Neural cell (in vitro differentiated cells): ENCODE results near the gene FANCC. TPM values are rescaled to one million over a fixed set of nuclear protein-coding genes. Genes with fewer than 3 reads are reported as not detected.

Source experiments
- H2AFZ ChIP-seq: fragments of 200-600, 300-800 bp; sonication (generic), shearing (Covaris generic); 2 replicates; pipeline ENCODE4 v1.6.0; 2014; ENCODE audit warnings: low read depth, mild to moderate bottlenecking, antibody characterized with exemption, low read length, moderate library complexity
- H3F3A ChIP-seq: fragments of 200-600 bp; shearing (Covaris generic); 2 replicates; pipeline ENCODE4 v1.6.1; 2016; ENCODE audit warnings: mild to moderate bottlenecking, moderate library complexity, mixed read lengths, antibody characterized with exemption, low read length; ENCODE audit not compliant: insufficient read depth, poor library complexity, severe bottlenecking
- H3K27ac ChIP-seq: fragments of 200-600, 300-800 bp; sonication (generic), shearing (Covaris generic); 2 replicates; pipeline ENCODE4 v1.5.1; 2014; ENCODE audit warnings: mild to moderate bottlenecking, low read length, moderate library complexity
- H3K27me3 ChIP-seq: fragments of 300-800, 200-600 bp; sonication (generic), shearing (Covaris generic); 2 replicates; pipeline ENCODE4 v1.6.0; 2014; ENCODE audit warnings: mild to moderate bottlenecking, low read depth, low read length, moderate library complexity; ENCODE audit not compliant: insufficient read depth
- H3K36me3 ChIP-seq: fragments of 300-800, 200-600 bp; sonication (generic), shearing (Covaris generic); 2 replicates; pipeline ENCODE4 v1.5.1; 2014; ENCODE audit warnings: mild to moderate bottlenecking, antibody characterized with exemption, low read length, moderate library complexity; ENCODE audit not compliant: insufficient read depth
- H3K4me2 ChIP-seq: fragments of 300-800, 200-600 bp; sonication (generic), shearing (Covaris generic); 2 replicates; pipeline ENCODE4 v1.6.0; 2014; ENCODE audit warnings: mild to moderate bottlenecking, low read length
- H3K4me3 ChIP-seq: fragments of 300-800, 200-600 bp; sonication (generic), shearing (Covaris generic); 2 replicates; pipeline ENCODE4 v1.5.1; 2014; ENCODE audit warnings: mild to moderate bottlenecking, low read length, moderate library complexity
- H3K79me2 ChIP-seq: fragments of 200-600 bp; shearing (Covaris generic); replicated peaks from 2 replicates; pipeline ENCODE4 v1.6.0; 2014; ENCODE audit warnings: mild to moderate bottlenecking, low read length, moderate library complexity; ENCODE audit not compliant: insufficient read depth
- H3K9ac ChIP-seq: fragments of 300-800, 200-600 bp; sonication (generic), shearing (Covaris generic); 2 replicates; pipeline ENCODE4 v1.6.1; 2016; ENCODE audit warnings: mild to moderate bottlenecking, low read length, mixed read lengths
- H3K9me2 ChIP-seq: fragments of 200-600 bp; shearing (Covaris generic); 2 replicates; pipeline ENCODE4 v1.6.1; 2016; ENCODE audit warnings: mild to moderate bottlenecking, low read length, mixed read lengths; ENCODE audit not compliant: insufficient read depth
- H3K9me3 ChIP-seq: fragments of 200-600, 300-800 bp; sonication (generic), shearing (Covaris generic); 2 replicates; pipeline ENCODE4 v1.6.1; 2016; ENCODE audit warnings: mild to moderate bottlenecking, mixed run types, low read length, moderate library complexity, mixed read lengths
- H4K20me1 ChIP-seq: fragments of 200-600 bp; shearing (Covaris generic); 2 replicates; pipeline ENCODE4 v1.6.1; 2016; ENCODE audit warnings: mild to moderate bottlenecking, mixed run types; ENCODE audit not compliant: insufficient read depth
- EP300 ChIP-seq: fragments of 450-650 bp; conservative IDR thresholded peaks from 2 replicates; pipeline ENCODE4 v1.6.1; 2014; ENCODE audit warnings: antibody characterized with exemption, mild to moderate bottlenecking, moderate library complexity; ENCODE audit not compliant: poor library complexity, severe bottlenecking
- EZH2 ChIP-seq: fragments of 200-600, 300-800 bp; shearing (Covaris generic), sonication (generic); IDR thresholded peaks from 2 replicates; pipeline ENCODE4 v1.6.1; 2014; ENCODE audit warnings: antibody characterized with exemption, low read length, borderline replicate concordance, mild to moderate bottlenecking; ENCODE audit not compliant: insufficient read depth, poor library complexity, severe bottlenecking
- MXI1 ChIP-seq: fragments of 450-650 bp; conservative IDR thresholded peaks from 2 replicates; pipeline ENCODE4 v1.6.1; 2014; ENCODE audit warnings: antibody characterized with exemption, mild to moderate bottlenecking; ENCODE audit not compliant: poor library complexity, severe bottlenecking
- POLR2AphosphoS5 ChIP-seq: IDR thresholded peaks from 2 replicates; pipeline ENCODE4 v1.6.1; 2012
- RAD21 ChIP-seq: fragments of 450-650 bp; conservative IDR thresholded peaks from 2 replicates; pipeline ENCODE4 v1.6.1; 2014; ENCODE audit warnings: antibody characterized with exemption, mild to moderate bottlenecking, moderate library complexity
- SMC3 ChIP-seq: fragments of 450-650 bp; conservative IDR thresholded peaks from 2 replicates; pipeline ENCODE4 v1.6.1; 2014; ENCODE audit warnings: antibody characterized with exemption, mild to moderate bottlenecking, moderate library complexity; ENCODE audit not compliant: poor library complexity
- TAF1 ChIP-seq: IDR thresholded peaks from 2 replicates; pipeline ENCODE4 v1.6.1; 2012; ENCODE audit warnings: low read depth
- polyA plus RNA-seq: library from polyadenylated mRNA; depleted of rRNA; stranded (reverse); fragments of >200 nt; gene quantifications from 2 replicates; pipeline ENCODE4 v1.2.3, GENCODE V29; 2014
- TF ChIP-seq, protein P1 (sequence below): IDR thresholded peaks from 2 replicates; pipeline ENCODE4 v1.6.1; 2012; ENCODE audit warnings: borderline replicate concordance
- TF ChIP-seq, protein P2 (sequence below): fragments of 450-650 bp; IDR thresholded peaks from 2 replicates; pipeline ENCODE4 v1.5.1; 2014; ENCODE audit warnings: antibody characterized with exemption, mild to moderate bottlenecking, moderate library complexity; ENCODE audit not compliant: poor library complexity, severe bottlenecking

FANCC gene
- polyA plus RNA-seq, 1 donor from 2014 or later: 9.7 TPM

DNA sequence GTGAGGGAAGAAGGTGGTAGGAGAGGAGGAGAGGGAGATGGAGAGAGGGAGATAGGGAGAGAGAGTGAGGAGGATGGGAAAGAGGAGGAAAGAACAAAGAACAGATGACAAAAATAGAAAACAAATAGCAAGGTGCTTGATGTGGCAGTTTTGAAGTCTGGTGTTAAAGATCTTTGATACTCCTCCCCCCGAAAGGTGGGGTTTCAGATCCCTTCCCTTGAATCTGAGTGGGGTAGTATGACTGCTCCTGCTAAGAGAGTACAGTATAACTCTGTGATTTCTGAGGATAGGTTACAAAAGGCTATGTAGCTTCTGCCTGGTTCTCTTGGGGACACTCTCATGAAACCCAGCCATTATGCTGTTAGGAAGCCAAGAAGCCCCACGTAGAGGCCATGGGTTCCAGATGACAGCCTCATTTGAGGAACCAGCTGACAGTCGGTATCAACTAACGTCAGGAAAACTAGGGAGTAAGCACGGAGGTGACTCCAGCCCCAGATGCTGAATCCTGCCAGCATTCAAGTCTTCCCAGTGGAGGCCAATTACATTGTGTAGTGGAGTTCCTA is 102.1 kb downstream of the FANCC start:
- H3K27ac ChIP-seq: no peak overlapping the region
- H3K9ac ChIP-seq: no peak overlapping the region
- H4K20me1 ChIP-seq: no peaks in the 10 kb centered on the region
- H3K4me2 ChIP-seq: no peak overlapping the region
- H3K27me3 ChIP-seq: no peaks in the 10 kb centered on the region
- no peaks in the 10 kb centered on the region for H3K79me2 ChIP-seq
- no peak overlapping the region for H2AFZ ChIP-seq
- H3K36me3 ChIP-seq: no peaks in the 10 kb centered on the region
- no peak overlapping the region for H3K4me3 ChIP-seq
- H3F3A ChIP-seq: no peaks in the 10 kb centered on the region
- no peaks in the 10 kb centered on the region for H3K9me3 ChIP-seq
- TF ChIP-seq EP300: no peak
- TF ChIP-seq, protein P1, sequence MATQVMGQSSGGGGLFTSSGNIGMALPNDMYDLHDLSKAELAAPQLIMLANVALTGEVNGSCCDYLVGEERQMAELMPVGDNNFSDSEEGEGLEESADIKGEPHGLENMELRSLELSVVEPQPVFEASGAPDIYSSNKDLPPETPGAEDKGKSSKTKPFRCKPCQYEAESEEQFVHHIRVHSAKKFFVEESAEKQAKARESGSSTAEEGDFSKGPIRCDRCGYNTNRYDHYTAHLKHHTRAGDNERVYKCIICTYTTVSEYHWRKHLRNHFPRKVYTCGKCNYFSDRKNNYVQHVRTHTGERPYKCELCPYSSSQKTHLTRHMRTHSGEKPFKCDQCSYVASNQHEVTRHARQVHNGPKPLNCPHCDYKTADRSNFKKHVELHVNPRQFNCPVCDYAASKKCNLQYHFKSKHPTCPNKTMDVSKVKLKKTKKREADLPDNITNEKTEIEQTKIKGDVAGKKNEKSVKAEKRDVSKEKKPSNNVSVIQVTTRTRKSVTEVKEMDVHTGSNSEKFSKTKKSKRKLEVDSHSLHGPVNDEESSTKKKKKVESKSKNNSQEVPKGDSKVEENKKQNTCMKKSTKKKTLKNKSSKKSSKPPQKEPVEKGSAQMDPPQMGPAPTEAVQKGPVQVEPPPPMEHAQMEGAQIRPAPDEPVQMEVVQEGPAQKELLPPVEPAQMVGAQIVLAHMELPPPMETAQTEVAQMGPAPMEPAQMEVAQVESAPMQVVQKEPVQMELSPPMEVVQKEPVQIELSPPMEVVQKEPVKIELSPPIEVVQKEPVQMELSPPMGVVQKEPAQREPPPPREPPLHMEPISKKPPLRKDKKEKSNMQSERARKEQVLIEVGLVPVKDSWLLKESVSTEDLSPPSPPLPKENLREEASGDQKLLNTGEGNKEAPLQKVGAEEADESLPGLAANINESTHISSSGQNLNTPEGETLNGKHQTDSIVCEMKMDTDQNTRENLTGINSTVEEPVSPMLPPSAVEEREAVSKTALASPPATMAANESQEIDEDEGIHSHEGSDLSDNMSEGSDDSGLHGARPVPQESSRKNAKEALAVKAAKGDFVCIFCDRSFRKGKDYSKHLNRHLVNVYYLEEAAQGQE: no peak
- no peak for TF ChIP-seq POLR2AphosphoS5
- TF ChIP-seq SMC3: no peak
- TF ChIP-seq EZH2: no peak
- TF ChIP-seq MXI1: no peak
- no peak for TF ChIP-seq RAD21
- TF ChIP-seq, protein P2, sequence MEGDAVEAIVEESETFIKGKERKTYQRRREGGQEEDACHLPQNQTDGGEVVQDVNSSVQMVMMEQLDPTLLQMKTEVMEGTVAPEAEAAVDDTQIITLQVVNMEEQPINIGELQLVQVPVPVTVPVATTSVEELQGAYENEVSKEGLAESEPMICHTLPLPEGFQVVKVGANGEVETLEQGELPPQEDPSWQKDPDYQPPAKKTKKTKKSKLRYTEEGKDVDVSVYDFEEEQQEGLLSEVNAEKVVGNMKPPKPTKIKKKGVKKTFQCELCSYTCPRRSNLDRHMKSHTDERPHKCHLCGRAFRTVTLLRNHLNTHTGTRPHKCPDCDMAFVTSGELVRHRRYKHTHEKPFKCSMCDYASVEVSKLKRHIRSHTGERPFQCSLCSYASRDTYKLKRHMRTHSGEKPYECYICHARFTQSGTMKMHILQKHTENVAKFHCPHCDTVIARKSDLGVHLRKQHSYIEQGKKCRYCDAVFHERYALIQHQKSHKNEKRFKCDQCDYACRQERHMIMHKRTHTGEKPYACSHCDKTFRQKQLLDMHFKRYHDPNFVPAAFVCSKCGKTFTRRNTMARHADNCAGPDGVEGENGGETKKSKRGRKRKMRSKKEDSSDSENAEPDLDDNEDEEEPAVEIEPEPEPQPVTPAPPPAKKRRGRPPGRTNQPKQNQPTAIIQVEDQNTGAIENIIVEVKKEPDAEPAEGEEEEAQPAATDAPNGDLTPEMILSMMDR: no peak
- no peak for TF ChIP-seq TAF1
- no peaks in the 10 kb centered on the region for H3K9me2 ChIP-seq

DNA sequence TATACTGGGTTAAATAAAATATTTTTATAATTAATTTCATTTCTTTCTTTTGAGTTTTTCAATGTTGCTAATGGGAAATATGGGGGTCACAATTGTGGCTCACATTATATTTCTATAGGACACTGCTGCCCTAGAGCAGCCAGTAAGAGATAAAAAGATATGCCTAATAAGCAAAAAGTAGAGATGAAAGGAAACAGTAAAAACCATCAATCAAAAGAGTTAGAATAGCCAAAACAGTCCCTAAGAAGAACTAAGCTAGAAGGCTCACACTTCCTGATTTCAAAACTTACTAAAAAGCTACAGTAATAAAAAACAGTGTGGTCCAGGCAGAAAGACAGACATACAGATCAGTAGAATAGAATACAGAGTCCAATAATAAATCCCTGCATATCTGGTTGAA is 104.4 kb downstream of the FANCC start:
- Histone ChIP-seq H3K36me3 (no peaks in the 10 kb centered on the region), H3K27ac (no peak overlapping the region), H3K4me3 (no peak overlapping the region), H3K27me3 (no peaks in the 10 kb centered on the region), H3F3A (no peaks in the 10 kb centered on the region), H4K20me1 (no peaks in the 10 kb centered on the region), H3K4me2 (no peak overlapping the region), H3K9me2 (no peaks in the 10 kb centered on the region), H3K9me3 (no peaks in the 10 kb centered on the region), H3K9ac (no peak overlapping the region), H2AFZ (no peak overlapping the region), H3K79me2 (no peaks in the 10 kb centered on the region)
- no peak for TF ChIP-seq SMC3
- no peak for TF ChIP-seq EZH2
- TF ChIP-seq POLR2AphosphoS5: no peak
- TF ChIP-seq RAD21: no peak
- TF ChIP-seq, protein P2: no peak
- TF ChIP-seq, protein P1: no peak
- no peak for TF ChIP-seq EP300
- TF ChIP-seq TAF1: no peak
- TF ChIP-seq MXI1: no peak
